ENCODE results near the gene PHOSPHO1. TPM values are rescaled to one million over a fixed set of nuclear protein-coding genes. Genes with fewer than 3 reads are reported as not detected.

The PHOSPHO1 gene
- total RNA-seq, 1 experiment from 2014 or later = 1.1 TPM

DNA sequence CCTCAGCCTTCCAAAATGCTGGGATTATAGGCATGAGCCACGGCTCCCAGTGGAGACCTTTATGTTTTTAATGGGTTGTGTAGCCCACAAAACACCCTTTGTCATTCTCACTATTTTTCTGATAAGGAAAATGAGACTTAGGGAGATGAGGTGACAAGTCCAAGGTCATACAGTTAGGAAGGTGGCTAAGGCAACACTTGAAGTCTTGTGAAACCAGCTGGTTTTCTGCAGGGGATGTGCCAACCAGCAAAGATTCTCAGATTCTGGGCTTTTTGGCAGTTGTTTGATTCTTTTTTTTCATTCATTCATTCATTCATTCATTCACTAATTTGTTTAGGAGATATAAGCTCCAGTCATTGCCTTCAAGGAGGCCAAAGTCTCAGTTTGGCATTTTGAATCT lies 10.0 kb upstream of the PHOSPHO1 start:
- no peak overlapping the region for H3K4me2 ChIP-seq (ENCODE audit: low read length)
- ATAC-seq (no peak), DNase-seq (peak; percentile 1)
- no peaks in the 10 kb centered on the region for H4K20me1 ChIP-seq (ENCODE audit: low read length)
- H3K9ac ChIP-seq (ENCODE audit: low read length) = no peak overlapping the region
- H2AFZ ChIP-seq (ENCODE audit: low read length) = no peak overlapping the region
- no peaks in the 10 kb centered on the region for H3K36me3 ChIP-seq (ENCODE audit: low read depth, low read length)
- H3K79me2 ChIP-seq (ENCODE audit: low read length) = no peaks in the 10 kb centered on the region
- no peaks in the 10 kb centered on the region for H3F3A ChIP-seq (ENCODE audit: low read length, unreplicated experiment)
- ChIA-PET POLR2A (ENCODE audit: unreplicated experiment) (no interaction called here), CTCF (no interaction called here)
- no peaks in the 10 kb centered on the region for H3K4me1 ChIP-seq (ENCODE audit: insufficient read depth, low read length)
- no peak overlapping the region for H3K27ac ChIP-seq (ENCODE audit: low read length)
- intact Hi-C loops (cut with micrococcal nuclease) = no loop called here
- H3K9me2 ChIP-seq (replicated peaks; ENCODE audit: low read length) = no peaks in the 10 kb centered on the region
- TF ChIP-seq EZH2phosphoT487 (IDR thresholded peaks at IDR 0.05; ENCODE audit: borderline replicate concordance, low read length) (no peak), EZH2 (IDR thresholded peaks at IDR 0.05; ENCODE audit: low read length, unreplicated experiment) (no peak)
- TF ChIP-seq, protein P1, sequence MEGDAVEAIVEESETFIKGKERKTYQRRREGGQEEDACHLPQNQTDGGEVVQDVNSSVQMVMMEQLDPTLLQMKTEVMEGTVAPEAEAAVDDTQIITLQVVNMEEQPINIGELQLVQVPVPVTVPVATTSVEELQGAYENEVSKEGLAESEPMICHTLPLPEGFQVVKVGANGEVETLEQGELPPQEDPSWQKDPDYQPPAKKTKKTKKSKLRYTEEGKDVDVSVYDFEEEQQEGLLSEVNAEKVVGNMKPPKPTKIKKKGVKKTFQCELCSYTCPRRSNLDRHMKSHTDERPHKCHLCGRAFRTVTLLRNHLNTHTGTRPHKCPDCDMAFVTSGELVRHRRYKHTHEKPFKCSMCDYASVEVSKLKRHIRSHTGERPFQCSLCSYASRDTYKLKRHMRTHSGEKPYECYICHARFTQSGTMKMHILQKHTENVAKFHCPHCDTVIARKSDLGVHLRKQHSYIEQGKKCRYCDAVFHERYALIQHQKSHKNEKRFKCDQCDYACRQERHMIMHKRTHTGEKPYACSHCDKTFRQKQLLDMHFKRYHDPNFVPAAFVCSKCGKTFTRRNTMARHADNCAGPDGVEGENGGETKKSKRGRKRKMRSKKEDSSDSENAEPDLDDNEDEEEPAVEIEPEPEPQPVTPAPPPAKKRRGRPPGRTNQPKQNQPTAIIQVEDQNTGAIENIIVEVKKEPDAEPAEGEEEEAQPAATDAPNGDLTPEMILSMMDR (conservative IDR thresholded peaks at IDR 0.05; ENCODE audit: low read depth, low read length) = no peak
- H3K27me3 ChIP-seq (ENCODE audit: low read length) = no peaks in the 10 kb centered on the region
- no peak overlapping the region for H3K4me3 ChIP-seq (ENCODE audit: low read length)
- H3K9me3 ChIP-seq (ENCODE audit: low read length) = no peaks in the 10 kb centered on the region
- no TSS peak for BruUV-seq (replicated peaks)

DNA sequence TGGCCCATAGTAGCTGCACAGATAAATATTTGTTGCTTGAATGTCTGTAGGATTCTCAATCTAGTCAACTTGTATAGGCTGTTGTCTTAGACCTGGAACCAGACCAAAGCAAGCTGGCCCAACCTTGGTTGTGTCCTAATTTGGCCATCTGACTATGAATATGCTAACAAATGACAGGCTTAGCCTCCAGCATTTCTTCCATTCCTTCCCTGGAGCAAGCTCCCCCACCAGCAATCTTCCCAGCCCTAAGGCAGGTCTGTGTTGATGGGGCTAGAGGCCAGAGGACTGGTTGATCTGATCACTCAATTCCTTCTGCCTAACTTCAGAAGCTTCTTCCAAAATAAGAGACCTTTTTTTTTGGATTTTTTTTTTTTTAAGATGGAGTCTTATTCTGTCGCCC lies 9.4 kb upstream of the PHOSPHO1 start:
- no peak for ATAC-seq
- H3K27me3 ChIP-seq (ENCODE audit: low read length) = no peaks in the 10 kb centered on the region
- H3K4me1 ChIP-seq (ENCODE audit: insufficient read depth, low read length) = no peaks in the 10 kb centered on the region
- H3K4me3 ChIP-seq (ENCODE audit: low read length) = no peak overlapping the region
- no TSS peak for BruUV-seq (replicated peaks)
- no peaks in the 10 kb centered on the region for H3K36me3 ChIP-seq (ENCODE audit: low read depth, low read length)
- H3F3A ChIP-seq (ENCODE audit: low read length, unreplicated experiment) = no peaks in the 10 kb centered on the region
- H3K79me2 ChIP-seq (ENCODE audit: low read length) = no peaks in the 10 kb centered on the region
- no peak overlapping the region for H3K9ac ChIP-seq (ENCODE audit: low read length)
- TF ChIP-seq, protein P1 (conservative IDR thresholded peaks at IDR 0.05; ENCODE audit: low read depth, low read length) = no peak
- TF ChIP-seq EZH2phosphoT487 (IDR thresholded peaks at IDR 0.05; ENCODE audit: borderline replicate concordance, low read length) (no peak), EZH2 (IDR thresholded peaks at IDR 0.05; ENCODE audit: low read length, unreplicated experiment) (no peak)
- CTCF ChIA-PET = no interaction called here
- no peak overlapping the region for H3K27ac ChIP-seq (ENCODE audit: low read length)
- intact Hi-C loops (cut with micrococcal nuclease) = no loop called here
- no peaks in the 10 kb centered on the region for H3K9me2 ChIP-seq (replicated peaks; ENCODE audit: low read length)
- no peak overlapping the region for H3K4me2 ChIP-seq (ENCODE audit: low read length)
- POLR2A ChIA-PET (ENCODE audit: unreplicated experiment) = no interaction called here
- no peaks in the 10 kb centered on the region for H4K20me1 ChIP-seq (ENCODE audit: low read length)
- H2AFZ ChIP-seq (ENCODE audit: low read length) = no peak overlapping the region
- DNase-seq = peak; percentile 1
- H3K9me3 ChIP-seq (ENCODE audit: low read length) = no peaks in the 10 kb centered on the region

DNA sequence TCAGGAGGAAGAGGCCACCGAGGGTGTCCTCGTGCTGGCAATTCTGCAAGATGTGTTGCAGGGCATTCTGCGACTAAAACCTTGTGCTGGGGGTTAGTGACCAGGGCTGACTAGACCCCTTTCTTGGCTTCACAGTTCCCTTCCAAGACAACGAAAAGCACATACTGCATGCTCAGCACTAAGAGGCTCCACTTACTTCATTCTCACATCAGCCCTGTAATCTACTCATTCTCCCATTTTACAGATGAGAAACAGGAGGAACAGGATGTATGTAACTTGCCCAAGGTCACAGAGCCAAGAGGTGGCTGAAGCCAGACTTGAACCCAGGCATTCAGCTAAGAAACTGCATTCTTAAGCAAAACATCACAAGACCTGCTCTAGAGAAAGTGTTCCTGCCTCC lies 5.3 kb upstream of the PHOSPHO1 start:
- H4K20me1 ChIP-seq (ENCODE audit: low read length) = no peaks in the 10 kb centered on the region
- no peak overlapping the region for H3K27ac ChIP-seq (ENCODE audit: low read length)
- CTCF ChIA-PET = interaction anchor here (0.6 kb wide), 1 partner anchor 106 kb away, joined by 6 read pairs; no protein-coding TSS in a partner anchor
- ATAC-seq (no peak), DNase-seq (no peak)
- H3F3A ChIP-seq (ENCODE audit: low read length, unreplicated experiment) = no peaks in the 10 kb centered on the region
- no peak overlapping the region for H2AFZ ChIP-seq (ENCODE audit: low read length)
- no peaks in the 10 kb centered on the region for H3K27me3 ChIP-seq (ENCODE audit: low read length)
- no peak overlapping the region for H3K4me3 ChIP-seq (ENCODE audit: low read length)
- POLR2A ChIA-PET (ENCODE audit: unreplicated experiment) = no interaction called here
- BruUV-seq (replicated peaks) = no TSS peak
- H3K9ac ChIP-seq (ENCODE audit: low read length) = no peak overlapping the region
- peaks cover 5% of the 10 kb centered on the region; the same call in 1 of the 2 replicates for H3K4me1 ChIP-seq (ENCODE audit: insufficient read depth, low read length)
- TF ChIP-seq, protein P1 (conservative IDR thresholded peaks at IDR 0.05; ENCODE audit: low read depth, low read length) = no peak
- TF ChIP-seq EZH2 (IDR thresholded peaks at IDR 0.05; ENCODE audit: low read length, unreplicated experiment) = no peak
- no peak for TF ChIP-seq EZH2phosphoT487 (IDR thresholded peaks at IDR 0.05; ENCODE audit: borderline replicate concordance, low read length)
- no peaks in the 10 kb centered on the region for H3K79me2 ChIP-seq (ENCODE audit: low read length)
- no peak overlapping the region for H3K4me2 ChIP-seq (ENCODE audit: low read length)
- H3K9me2 ChIP-seq (replicated peaks; ENCODE audit: low read length) = no peaks in the 10 kb centered on the region
- no peaks in the 10 kb centered on the region for H3K36me3 ChIP-seq (ENCODE audit: low read depth, low read length)
- no peaks in the 10 kb centered on the region for H3K9me3 ChIP-seq (ENCODE audit: low read length)
- intact Hi-C loops (cut with micrococcal nuclease) = no loop called here

All from PC-3 (cell line).